Measurements from ENCODE around the gene HSPA9.

HSPA9 gene

DNA sequence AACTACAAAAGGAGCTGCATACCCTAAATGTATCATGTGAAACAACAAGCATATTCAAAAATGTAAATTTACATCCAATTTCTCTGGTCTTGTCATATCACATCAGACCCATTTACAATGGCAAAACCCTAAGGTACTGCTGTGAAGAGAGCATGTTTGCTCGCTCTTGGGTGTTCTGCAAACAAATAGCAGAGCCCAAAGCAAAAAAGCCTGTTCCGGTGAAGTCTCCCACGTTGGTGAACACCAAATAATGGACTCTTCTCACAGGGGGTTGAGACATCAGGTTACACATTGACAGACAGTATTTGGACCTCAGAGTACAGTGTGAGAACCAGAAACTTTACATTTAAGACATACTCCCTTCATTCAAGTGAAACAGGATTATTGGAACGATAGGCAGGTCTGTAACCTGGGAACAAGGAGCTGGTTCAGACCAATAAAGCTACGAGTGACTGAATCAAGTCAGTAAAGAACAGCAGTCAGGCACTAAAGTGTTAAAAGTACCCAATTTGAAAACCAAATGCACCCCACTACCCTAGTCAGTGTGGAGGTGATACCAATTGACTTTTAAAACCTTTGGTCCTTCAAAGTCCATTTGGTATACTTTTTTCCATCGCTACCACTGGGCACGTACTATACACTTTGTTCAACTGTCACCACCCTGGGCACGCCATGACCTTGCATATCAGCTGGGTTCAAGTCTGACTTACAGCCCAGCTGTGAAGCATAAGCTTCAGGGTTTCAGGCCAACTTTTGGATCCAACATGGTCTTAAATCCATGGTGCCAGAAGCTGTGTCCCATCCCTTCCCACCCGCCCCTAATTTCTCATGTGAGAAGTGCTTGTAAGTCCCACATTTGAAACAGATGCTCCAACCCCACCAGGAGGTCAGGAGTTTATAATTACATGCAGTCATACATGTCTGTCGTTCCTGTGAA is 68.6 kb downstream of the HSPA9 start:
- Histone ChIP-seq H3K27me3 (ENCODE audit: control insufficient read depth, insufficient read depth, low read length) (no peaks in the 10 kb centered on the region), H3K4me3 (ENCODE audit: low read length) (no peak overlapping the region), H3K9me3 (ENCODE audit: control insufficient read depth, insufficient read depth, low read length) (no peaks in the 10 kb centered on the region), H3K4me1 (ENCODE audit: control insufficient read depth, insufficient read depth, low read length) (no peaks in the 10 kb centered on the region), H3K27ac (ENCODE audit: low read length) (no peak overlapping the region), H3K36me3 (ENCODE audit: control insufficient read depth, insufficient read depth, low read length) (peaks cover 14% of the 10 kb centered on the region; the same call in 1 of the 2 replicates)
- no CpG with 5 or more reads among the region's 10 CpGs for WGBS (ENCODE audit: insufficient coverage, insufficient read length)
- no peak for DNase-seq (ENCODE audit: low read depth, low spot score)

GRCh38 chr5:138504799-138505198 is 70.4 kb downstream of the HSPA9 start:
- H3K4me1 ChIP-seq (ENCODE audit: control insufficient read depth, insufficient read depth, low read length) = no peaks in the 10 kb centered on the region
- WGBS (ENCODE audit: insufficient coverage, insufficient read length) = no CpG with 5 or more reads among the region's 4 CpGs
- H3K9me3 ChIP-seq (ENCODE audit: control insufficient read depth, insufficient read depth, low read length) = no peaks in the 10 kb centered on the region
- peaks cover 12% of the 10 kb centered on the region; the same call in 1 of the 2 replicates for H3K36me3 ChIP-seq (ENCODE audit: control insufficient read depth, insufficient read depth, low read length)
- H3K4me3 ChIP-seq (ENCODE audit: low read length) = no peak overlapping the region
- no peak overlapping the region for H3K27ac ChIP-seq (ENCODE audit: low read length)
- H3K27me3 ChIP-seq (ENCODE audit: control insufficient read depth, insufficient read depth, low read length) = no peaks in the 10 kb centered on the region
- no peak for DNase-seq (ENCODE audit: low read depth, low spot score)

Data from iPS DF 6.9 (cell line).